Measurements from ENCODE around the gene PDE1C.

DNA sequence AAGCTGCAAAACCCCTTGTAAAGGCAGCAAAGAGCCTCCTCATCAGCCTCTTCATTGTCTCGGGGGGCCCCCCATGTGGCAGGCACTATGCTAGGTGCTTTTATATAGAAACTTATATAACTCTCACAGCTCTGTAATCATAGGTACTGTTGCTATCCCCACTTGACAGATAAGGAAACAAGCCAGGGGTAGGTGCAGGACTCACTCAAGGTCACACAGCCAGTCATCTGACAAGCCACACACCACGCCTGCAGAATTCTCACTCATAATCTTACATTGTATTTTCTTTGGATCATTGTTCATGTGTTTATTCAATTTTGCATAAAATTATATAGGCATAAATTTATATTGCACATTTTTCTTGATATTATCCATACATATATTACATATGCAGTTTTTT is 217.7 kb downstream of the PDE1C start:
- TF ChIP-seq, protein P1, sequence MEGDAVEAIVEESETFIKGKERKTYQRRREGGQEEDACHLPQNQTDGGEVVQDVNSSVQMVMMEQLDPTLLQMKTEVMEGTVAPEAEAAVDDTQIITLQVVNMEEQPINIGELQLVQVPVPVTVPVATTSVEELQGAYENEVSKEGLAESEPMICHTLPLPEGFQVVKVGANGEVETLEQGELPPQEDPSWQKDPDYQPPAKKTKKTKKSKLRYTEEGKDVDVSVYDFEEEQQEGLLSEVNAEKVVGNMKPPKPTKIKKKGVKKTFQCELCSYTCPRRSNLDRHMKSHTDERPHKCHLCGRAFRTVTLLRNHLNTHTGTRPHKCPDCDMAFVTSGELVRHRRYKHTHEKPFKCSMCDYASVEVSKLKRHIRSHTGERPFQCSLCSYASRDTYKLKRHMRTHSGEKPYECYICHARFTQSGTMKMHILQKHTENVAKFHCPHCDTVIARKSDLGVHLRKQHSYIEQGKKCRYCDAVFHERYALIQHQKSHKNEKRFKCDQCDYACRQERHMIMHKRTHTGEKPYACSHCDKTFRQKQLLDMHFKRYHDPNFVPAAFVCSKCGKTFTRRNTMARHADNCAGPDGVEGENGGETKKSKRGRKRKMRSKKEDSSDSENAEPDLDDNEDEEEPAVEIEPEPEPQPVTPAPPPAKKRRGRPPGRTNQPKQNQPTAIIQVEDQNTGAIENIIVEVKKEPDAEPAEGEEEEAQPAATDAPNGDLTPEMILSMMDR (conservative IDR thresholded peaks at IDR 0.05): no peak
- TF ChIP-seq ZFX (IDR thresholded peaks at IDR 0.05): no peak
